Activated naive CD4-positive, alpha-beta T cell treated with anti-CD3 and anti-CD28 coated beads, Interleukin-2, amount 10 ng/mL, durations not matched to agents 7 days and 5 days (primary cell): Measurements from ENCODE around the gene SMAD3.
A peak's percentile ranks its signal among the peaks of the same experiment; 100 is the strongest.

Experiments used
- CTCF ChIA-PET: fragments of 350-600 bp; sonication (Branson Sonifier 250); formaldehyde crosslinking; loops from one replicate; lab custom pipeline; 2021; ENCODE audit warnings: antibody characterized with exemption; lab: Charles Lee
- DNase-seq: peaks from one replicate; pipeline ENCODE4 v3.0.0-alpha.2; 2020
- H3K27ac Mint-ChIP-seq: one replicate; pipeline ENCODE4 v1.8.0; 2021; ENCODE audit warnings: mild to moderate bottlenecking, moderate library complexity, mixed read lengths
- H3K27me3 Mint-ChIP-seq: one replicate; pipeline ENCODE4 v1.8.0; 2021; ENCODE audit warnings: mild to moderate bottlenecking, mixed read lengths
- H3K36me3 Mint-ChIP-seq: one replicate; pipeline ENCODE4 v1.8.0; 2021; ENCODE audit warnings: mixed read lengths
- H3K4me1 Mint-ChIP-seq: one replicate; pipeline ENCODE4 v1.8.0; 2021; ENCODE audit warnings: mixed read lengths
- H3K4me3 Mint-ChIP-seq: one replicate; pipeline ENCODE4 v1.8.0; 2021; ENCODE audit warnings: mild to moderate bottlenecking, moderate library complexity, mixed read lengths
- H3K9me3 Mint-ChIP-seq: one replicate; pipeline ENCODE4 v1.8.0; 2021; ENCODE audit warnings: mixed read lengths

The SMAD3 gene

GRCh38 chr15:67210555-67211168 is 145.3 kb downstream of the SMAD3 start:
- Mint-ChIP-seq H3K27ac (no peak overlapping the region), H3K9me3 (no peaks in the 10 kb centered on the region), H3K4me3 (no peak overlapping the region), H3K4me1 (no peaks in the 10 kb centered on the region), H3K27me3 (no peaks in the 10 kb centered on the region), H3K36me3 (peaks cover 32% of the 10 kb centered on the region)
- CTCF ChIA-PET: no interaction called here
- DNase-seq: no peak

- Mint-ChIP-seq H3K4me1 (no peaks in the 10 kb centered on the region), H3K27ac (no peak overlapping the region), H3K27me3 (no peaks in the 10 kb centered on the region), H3K9me3 (no peaks in the 10 kb centered on the region), H3K36me3 (peaks cover 30% of the 10 kb centered on the region), H3K4me3 (no peak overlapping the region)
- DNase-seq: no peak
- CTCF ChIA-PET: no interaction called here
These were observed 147.4 kb downstream of the SMAD3 start for GRCh38 chr15:67212684-67213367.

- Mint-ChIP-seq H3K27me3 (no peaks in the 10 kb centered on the region), H3K9me3 (no peaks in the 10 kb centered on the region), H3K4me1 (no peaks in the 10 kb centered on the region), H3K4me3 (no peak overlapping the region), H3K27ac (no peak overlapping the region), H3K36me3 (peaks cover 35% of the 10 kb centered on the region)
- DNase-seq: no peak
- CTCF ChIA-PET: no interaction called here
These were observed 149.7 kb downstream of the SMAD3 start for GRCh38 chr15:67215102-67215501.

- H3K36me3 Mint-ChIP-seq: peaks cover 31% of the 10 kb centered on the region
- CTCF ChIA-PET: no interaction called here
- no peak overlapping the region for H3K27ac Mint-ChIP-seq
- no peak for DNase-seq
- no peaks in the 10 kb centered on the region for H3K27me3 Mint-ChIP-seq
- H3K4me1 Mint-ChIP-seq: no peaks in the 10 kb centered on the region
- no peaks in the 10 kb centered on the region for H3K9me3 Mint-ChIP-seq
- H3K4me3 Mint-ChIP-seq: no peak overlapping the region
These were observed 151.5 kb downstream of the SMAD3 start for GRCh38 chr15:67216859-67217258.

GRCh38 chr15:67218428-67218827 is 153.0 kb downstream of the SMAD3 start:
- no peaks in the 10 kb centered on the region for H3K27me3 Mint-ChIP-seq
- H3K4me3 Mint-ChIP-seq: no peak overlapping the region
- no peak overlapping the region for H3K27ac Mint-ChIP-seq
- H3K36me3 Mint-ChIP-seq: peaks cover 31% of the 10 kb centered on the region
- CTCF ChIA-PET: no interaction called here
- no peaks in the 10 kb centered on the region for H3K9me3 Mint-ChIP-seq
- H3K4me1 Mint-ChIP-seq: no peaks in the 10 kb centered on the region
- DNase-seq: no peak

GRCh38 chr15:67219288-67219687 is 153.9 kb downstream of the SMAD3 start:
- DNase-seq: no peak
- peaks cover 31% of the 10 kb centered on the region for H3K36me3 Mint-ChIP-seq
- no peak overlapping the region for H3K4me3 Mint-ChIP-seq
- CTCF ChIA-PET: interaction anchor here (0.7 kb wide), 1 partner anchor 10 kb away, joined by 3 read pairs; no protein-coding TSS in a partner anchor
- H3K27me3 Mint-ChIP-seq: no peaks in the 10 kb centered on the region
- H3K9me3 Mint-ChIP-seq: no peaks in the 10 kb centered on the region
- H3K27ac Mint-ChIP-seq: no peak overlapping the region
- H3K4me1 Mint-ChIP-seq: no peaks in the 10 kb centered on the region

- peaks cover 16% of the 10 kb centered on the region for H3K4me1 Mint-ChIP-seq
- no peak overlapping the region for H3K4me3 Mint-ChIP-seq
- H3K27me3 Mint-ChIP-seq: no peaks in the 10 kb centered on the region
- H3K9me3 Mint-ChIP-seq: no peaks in the 10 kb centered on the region
- no peak overlapping the region for H3K27ac Mint-ChIP-seq
- CTCF ChIA-PET: interaction anchor here (0.6 kb wide), 1 partner anchor 148 kb away, joined by 4 read pairs; no protein-coding TSS in a partner anchor
- DNase-seq: no peak
- peaks cover 28% of the 10 kb centered on the region for H3K36me3 Mint-ChIP-seq
These were observed 159.5 kb downstream of the SMAD3 start for GRCh38 chr15:67224889-67225288.

- H3K4me3 Mint-ChIP-seq: no peak overlapping the region
- H3K36me3 Mint-ChIP-seq: peaks cover 29% of the 10 kb centered on the region
- DNase-seq: no peak
- no peaks in the 10 kb centered on the region for H3K9me3 Mint-ChIP-seq
- CTCF ChIA-PET: interaction anchor here (0.6 kb wide), 1 partner anchor 149 kb away, joined by 4 read pairs; no protein-coding TSS in a partner anchor
- H3K27ac Mint-ChIP-seq: no peak overlapping the region
- no peaks in the 10 kb centered on the region for H3K27me3 Mint-ChIP-seq
- peaks cover 16% of the 10 kb centered on the region for H3K4me1 Mint-ChIP-seq
These were observed 159.9 kb downstream of the SMAD3 start for GRCh38 chr15:67225336-67225735.

- H3K36me3 Mint-ChIP-seq: peaks cover 44% of the 10 kb centered on the region
- CTCF ChIA-PET: interaction anchor here (1.1 kb wide), 1 partner anchor 282 kb away, joined by 3 read pairs; no protein-coding TSS in a partner anchor
- H3K4me1 Mint-ChIP-seq: peaks cover 16% of the 10 kb centered on the region
- no peak overlapping the region for H3K4me3 Mint-ChIP-seq
- no peak for DNase-seq
- H3K27ac Mint-ChIP-seq: no peak overlapping the region
- no peaks in the 10 kb centered on the region for H3K9me3 Mint-ChIP-seq
- no peaks in the 10 kb centered on the region for H3K27me3 Mint-ChIP-seq
These were observed 162.0 kb downstream of the SMAD3 start for GRCh38 chr15:67227431-67227830.

GRCh38 chr15:67227846-67228245 is 162.4 kb downstream of the SMAD3 start:
- no peak overlapping the region for H3K4me3 Mint-ChIP-seq
- no peak overlapping the region for H3K27ac Mint-ChIP-seq
- CTCF ChIA-PET: interaction anchor here (1.1 kb wide), 1 partner anchor 282 kb away, joined by 3 read pairs; no protein-coding TSS in a partner anchor
- peaks cover 16% of the 10 kb centered on the region for H3K4me1 Mint-ChIP-seq
- H3K9me3 Mint-ChIP-seq: no peaks in the 10 kb centered on the region
- DNase-seq: no peak
- no peaks in the 10 kb centered on the region for H3K27me3 Mint-ChIP-seq
- H3K36me3 Mint-ChIP-seq: peaks cover 48% of the 10 kb centered on the region

GRCh38 chr15:67228286-67228685 is 162.9 kb downstream of the SMAD3 start:
- Mint-ChIP-seq H3K4me3 (no peak overlapping the region), H3K27me3 (no peaks in the 10 kb centered on the region), H3K4me1 (peaks cover 16% of the 10 kb centered on the region), H3K36me3 (peaks cover 53% of the 10 kb centered on the region), H3K27ac (no peak overlapping the region), H3K9me3 (no peaks in the 10 kb centered on the region)
- DNase-seq: no peak
- CTCF ChIA-PET: interaction anchor here (1.1 to 1.5 kb wide), 2 partner anchors 12 to 282 kb away, joined by 3 to 5 read pairs; no protein-coding TSS in a partner anchor

- no peaks in the 10 kb centered on the region for H3K9me3 Mint-ChIP-seq
- H3K27me3 Mint-ChIP-seq: no peaks in the 10 kb centered on the region
- no peak overlapping the region for H3K27ac Mint-ChIP-seq
- H3K36me3 Mint-ChIP-seq: peaks cover 65% of the 10 kb centered on the region
- no peak overlapping the region for H3K4me3 Mint-ChIP-seq
- CTCF ChIA-PET: interaction anchor here (0.7 kb wide), 1 partner anchor 10 kb away, joined by 3 read pairs; no protein-coding TSS in a partner anchor
- peaks cover 16% of the 10 kb centered on the region for H3K4me1 Mint-ChIP-seq
- no peak for DNase-seq
These were observed 165.1 kb downstream of the SMAD3 start for GRCh38 chr15:67230504-67230903.

GRCh38 chr15:67232591-67232990 is 167.2 kb downstream of the SMAD3 start:
- Mint-ChIP-seq H3K27me3 (no peaks in the 10 kb centered on the region), H3K4me1 (peaks cover 13% of the 10 kb centered on the region), H3K36me3 (peaks cover 64% of the 10 kb centered on the region), H3K9me3 (no peaks in the 10 kb centered on the region), H3K27ac (no peak overlapping the region), H3K4me3 (no peak overlapping the region)
- DNase-seq: no peak
- CTCF ChIA-PET: no interaction called here

- H3K27ac Mint-ChIP-seq: peak overlapping the region; percentile 90
- peaks cover 19% of the 10 kb centered on the region for H3K36me3 Mint-ChIP-seq
- DNase-seq: peak; percentile 51
- no peaks in the 10 kb centered on the region for H3K9me3 Mint-ChIP-seq
- H3K27me3 Mint-ChIP-seq: no peaks in the 10 kb centered on the region
- peak overlapping the region; percentile 9 for H3K4me3 Mint-ChIP-seq
- peaks cover 47% of the 10 kb centered on the region for H3K4me1 Mint-ChIP-seq
- CTCF ChIA-PET: interaction anchor here (0.8 to 2.8 kb wide), 9 partner anchors 9 to 294 kb away, joined by 3 to 18 read pairs (median 3); no protein-coding TSS in a partner anchor
These were observed 175.1 kb downstream of the SMAD3 start for GRCh38 chr15:67240235-67241131.
